ENCODE data around the gene CCM2.

The CCM2 gene

GRCh38 chr7:45089341-45089891 is 89.4 kb downstream of the CCM2 start:
- in situ Hi-C loops (cut with MboI; ENCODE audit: low sequenced_read_pairs), result no loop called here
- peak; percentile 17 to 80 for DNase-seq (ENCODE audit: low spot score in 2 of 2)
- Histone ChIP-seq H3K36me3 (replicated peaks) (no peaks in the 10 kb centered on the region), H3K4me3 (peak overlapping the region; percentile 36), H3K9me3 (no peaks in the 10 kb centered on the region), H3K27me3 (ENCODE audit: low read depth) (0 out of 2 replicates have a peak, but pooled peaks cover 4% of the 10 kb centered on the region), H3K4me1 (0 out of 2 replicates have a peak, but pooled peaks cover 6% of the 10 kb centered on the region)

- Histone ChIP-seq H3K4me3 (no peak overlapping the region), H3K27me3 (ENCODE audit: low read depth) (0 out of 2 replicates have a peak, but pooled peaks cover 4% of the 10 kb centered on the region), H3K9me3 (no peaks in the 10 kb centered on the region), H3K36me3 (replicated peaks) (no peaks in the 10 kb centered on the region), H3K4me1 (0 out of 2 replicates have a peak, but pooled peaks cover 6% of the 10 kb centered on the region)
- in situ Hi-C loops (cut with MboI; ENCODE audit: low sequenced_read_pairs), result no loop called here
- no peak for DNase-seq (ENCODE audit: low spot score in 2 of 2)
Measured at GRCh38 chr7:45092100-45092930, 92.3 kb downstream of the CCM2 start.

- H3K27me3 ChIP-seq (ENCODE audit: low read depth), result 0 out of 2 replicates have a peak, but pooled peaks cover 4% of the 10 kb centered on the region
- in situ Hi-C loops (cut with MboI; ENCODE audit: low sequenced_read_pairs), result no loop called here
- no peaks in the 10 kb centered on the region for H3K36me3 ChIP-seq (replicated peaks)
- no peak for DNase-seq (ENCODE audit: low spot score in 2 of 2)
- 0 out of 2 replicates have a peak, but pooled peaks cover 6% of the 10 kb centered on the region for H3K4me1 ChIP-seq
- H3K9me3 ChIP-seq, result no peaks in the 10 kb centered on the region
- H3K4me3 ChIP-seq, result no peak overlapping the region
Measured at GRCh38 chr7:45092931-45093235, 92.9 kb downstream of the CCM2 start.

DNA sequence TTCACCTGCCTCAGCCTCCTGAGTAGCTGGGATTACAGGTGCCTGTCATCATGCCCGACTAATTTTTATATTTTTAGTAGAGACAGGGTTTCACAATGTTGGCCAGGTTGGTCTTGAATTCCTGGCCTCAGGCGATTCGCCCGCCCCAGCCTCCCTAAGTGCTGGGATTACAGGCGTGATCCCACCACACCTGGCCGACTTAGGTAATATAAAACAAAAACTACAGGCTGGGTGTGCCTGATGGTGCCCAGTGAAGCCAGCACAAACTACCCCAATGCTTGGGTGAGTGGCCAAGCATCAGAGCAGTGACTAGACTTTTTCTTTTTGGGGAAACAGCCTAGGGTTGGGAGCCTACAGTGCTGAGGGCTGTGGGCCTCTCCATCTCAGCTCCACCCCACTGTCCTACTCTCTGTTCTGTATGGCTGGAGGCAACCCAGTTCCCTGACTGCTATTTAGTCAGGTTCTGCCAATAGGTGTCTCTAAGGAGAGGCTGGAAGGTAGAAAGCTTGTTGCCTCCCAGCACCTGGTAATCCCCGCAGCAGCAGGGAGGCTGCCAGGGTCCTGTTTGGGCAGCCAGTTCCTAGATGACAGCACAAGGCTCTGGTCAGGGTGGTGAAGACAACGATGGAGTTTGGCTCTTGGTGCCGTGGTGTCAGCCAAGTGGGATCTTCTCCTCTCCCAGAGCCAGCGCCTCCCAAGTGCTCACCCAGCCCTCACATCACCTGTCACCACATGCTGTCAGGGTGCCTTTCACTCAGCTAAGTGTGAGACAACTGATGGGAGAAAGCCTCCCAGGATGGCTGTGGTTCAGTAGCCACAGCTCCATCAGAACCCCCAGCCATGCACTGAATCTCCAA is 99.2 kb downstream of the CCM2 start:
- no peak for DNase-seq (ENCODE audit: low spot score in 2 of 2)
- no peak overlapping the region for H3K4me3 ChIP-seq
- in situ Hi-C loops (cut with MboI; ENCODE audit: low sequenced_read_pairs), result no loop called here
- H3K4me1 ChIP-seq, result no peaks in the 10 kb centered on the region
- no peaks in the 10 kb centered on the region for H3K9me3 ChIP-seq
- H3K27me3 ChIP-seq (ENCODE audit: low read depth), result no peaks in the 10 kb centered on the region
- peaks cover 53% of the 10 kb centered on the region for H3K36me3 ChIP-seq (replicated peaks)

GRCh38 chr7:45099891-45100760 is 100.1 kb downstream of the CCM2 start:
- H3K4me1 ChIP-seq, result no peaks in the 10 kb centered on the region
- in situ Hi-C loops (cut with MboI; ENCODE audit: low sequenced_read_pairs), result loop anchor here (25.0 kb wide), 2 partner anchors 263 to 513 kb away; partner anchors contain the start of genes H2AZ2 and TMED4
- H3K36me3 ChIP-seq (replicated peaks), result peaks cover 62% of the 10 kb centered on the region
- DNase-seq (ENCODE audit: low spot score in 2 of 2), result no peak
- H3K4me3 ChIP-seq, result no peak overlapping the region
- H3K9me3 ChIP-seq, result no peaks in the 10 kb centered on the region
- no peaks in the 10 kb centered on the region for H3K27me3 ChIP-seq (ENCODE audit: low read depth)

- Histone ChIP-seq H3K36me3 (replicated peaks) (peaks cover 70% of the 10 kb centered on the region), H3K4me1 (no peaks in the 10 kb centered on the region), H3K9me3 (no peaks in the 10 kb centered on the region), H3K27me3 (ENCODE audit: low read depth) (no peaks in the 10 kb centered on the region), H3K4me3 (no peak overlapping the region)
- in situ Hi-C loops (cut with MboI; ENCODE audit: low sequenced_read_pairs), result loop anchor here (25.0 kb wide), 2 partner anchors 264 to 514 kb away; partner anchors contain the start of genes H2AZ2 and TMED4
- DNase-seq (ENCODE audit: low spot score in 2 of 2), result no peak
Measured at GRCh38 chr7:45100761-45101480, 100.9 kb downstream of the CCM2 start.

DNA sequence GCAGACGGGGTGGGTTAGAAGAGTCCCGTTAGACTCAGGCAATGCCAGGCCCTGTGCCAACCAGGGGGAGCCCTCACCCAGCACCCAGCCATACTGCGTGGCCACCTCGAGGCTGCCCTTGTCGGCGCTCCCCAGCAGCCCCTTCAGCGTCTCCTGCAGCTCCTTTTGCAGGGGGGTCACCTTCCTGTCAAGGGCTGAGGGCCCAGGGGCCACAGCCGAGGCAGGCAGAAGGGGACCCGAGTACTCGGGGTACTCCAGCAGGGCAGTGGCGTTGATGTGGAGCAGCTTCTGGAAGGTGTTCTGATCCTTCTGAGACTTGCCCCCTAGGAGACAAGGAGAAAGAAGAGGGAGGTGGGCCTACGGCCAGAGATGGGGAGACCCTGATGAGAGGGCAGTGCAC is 101.7 kb downstream of the CCM2 start:
- DNase-seq (ENCODE audit: low spot score in 2 of 2), result no peak
- peaks cover 79% of the 10 kb centered on the region for H3K36me3 ChIP-seq (replicated peaks)

GRCh38 chr7:45102785-45103712 is 103.0 kb downstream of the CCM2 start:
- Histone ChIP-seq H3K27me3 (ENCODE audit: low read depth) (no peaks in the 10 kb centered on the region), H3K4me3 (no peak overlapping the region), H3K4me1 (no peaks in the 10 kb centered on the region), H3K36me3 (replicated peaks) (peaks cover 92% of the 10 kb centered on the region), H3K9me3 (no peaks in the 10 kb centered on the region)
- DNase-seq (ENCODE audit: low spot score in 2 of 2), result peak in 1 of 2 experiments; percentile 5
- in situ Hi-C loops (cut with MboI; ENCODE audit: low sequenced_read_pairs), result loop anchor here (25.0 kb wide), 2 partner anchors 266 to 516 kb away; partner anchors contain the start of genes H2AZ2 and TMED4

More for the DNA sequence above, 101.7 kb downstream of the CCM2 start:
- H3K4me3 ChIP-seq, result no peak overlapping the region
- no peaks in the 10 kb centered on the region for H3K27me3 ChIP-seq (ENCODE audit: low read depth)
- no peaks in the 10 kb centered on the region for H3K4me1 ChIP-seq
- H3K9me3 ChIP-seq, result no peaks in the 10 kb centered on the region
- in situ Hi-C loops (cut with MboI; ENCODE audit: low sequenced_read_pairs), result loop anchor here (25.0 kb wide), 2 partner anchors 264 to 514 kb away; partner anchors contain the start of genes H2AZ2 and TMED4

DNA sequence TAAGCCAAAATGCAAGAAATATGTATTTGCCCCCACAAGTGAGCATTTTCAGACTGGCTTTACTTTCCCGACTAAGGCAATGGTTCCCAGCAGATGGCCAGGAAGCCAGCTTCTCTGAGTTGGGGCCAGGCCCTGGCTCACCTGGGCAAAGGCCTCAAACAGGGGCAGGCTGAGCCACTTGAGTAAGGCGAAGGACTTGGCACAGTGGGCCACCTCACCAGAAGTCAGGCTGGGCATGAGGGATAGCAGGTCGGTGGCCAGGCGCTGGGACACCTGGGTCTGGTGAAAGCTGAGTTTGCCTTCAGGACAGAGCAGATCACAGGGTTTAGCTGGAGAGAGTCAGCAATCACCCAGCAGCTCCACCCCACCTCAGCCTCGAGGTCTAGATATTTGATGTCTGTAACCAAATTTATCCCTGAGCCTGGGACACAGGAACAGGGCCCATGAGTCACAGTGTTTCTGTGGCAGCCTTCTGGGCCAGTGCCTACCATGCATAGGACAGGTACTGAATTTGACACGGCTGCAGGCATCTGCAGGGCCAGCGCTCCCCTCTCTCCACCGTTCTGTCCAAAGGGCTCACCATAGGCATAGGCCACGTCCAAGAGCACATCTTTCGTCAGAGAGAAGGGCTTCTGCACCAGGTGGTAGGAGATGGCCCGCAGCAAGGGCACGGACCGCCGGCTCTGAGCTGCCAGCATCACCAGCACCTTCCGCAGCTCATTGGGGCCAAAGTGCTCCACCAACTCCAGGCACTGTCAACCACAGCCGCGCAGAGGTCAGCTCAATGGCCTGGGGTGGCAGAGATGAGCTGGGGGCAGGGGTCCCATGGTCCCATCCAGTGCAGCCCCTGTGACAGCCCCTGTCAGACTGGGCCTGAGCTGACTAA is 104.2 kb downstream of the CCM2 start:
- DNase-seq (ENCODE audit: low spot score in 2 of 2), result peak in 1 of 2 experiments; percentile 5
- Histone ChIP-seq H3K9me3 (no peaks in the 10 kb centered on the region), H3K27me3 (ENCODE audit: low read depth) (no peaks in the 10 kb centered on the region), H3K4me3 (no peak overlapping the region), H3K36me3 (replicated peaks) (peaks cover 100% of the 10 kb centered on the region), H3K4me1 (peaks cover under 1% of the 10 kb centered on the region; the same call in 1 of the 2 replicates)
- in situ Hi-C loops (cut with MboI; ENCODE audit: low sequenced_read_pairs), result loop anchor here (25.0 kb wide), 2 partner anchors 267 to 517 kb away; partner anchors contain the start of genes H2AZ2 and TMED4

DNA sequence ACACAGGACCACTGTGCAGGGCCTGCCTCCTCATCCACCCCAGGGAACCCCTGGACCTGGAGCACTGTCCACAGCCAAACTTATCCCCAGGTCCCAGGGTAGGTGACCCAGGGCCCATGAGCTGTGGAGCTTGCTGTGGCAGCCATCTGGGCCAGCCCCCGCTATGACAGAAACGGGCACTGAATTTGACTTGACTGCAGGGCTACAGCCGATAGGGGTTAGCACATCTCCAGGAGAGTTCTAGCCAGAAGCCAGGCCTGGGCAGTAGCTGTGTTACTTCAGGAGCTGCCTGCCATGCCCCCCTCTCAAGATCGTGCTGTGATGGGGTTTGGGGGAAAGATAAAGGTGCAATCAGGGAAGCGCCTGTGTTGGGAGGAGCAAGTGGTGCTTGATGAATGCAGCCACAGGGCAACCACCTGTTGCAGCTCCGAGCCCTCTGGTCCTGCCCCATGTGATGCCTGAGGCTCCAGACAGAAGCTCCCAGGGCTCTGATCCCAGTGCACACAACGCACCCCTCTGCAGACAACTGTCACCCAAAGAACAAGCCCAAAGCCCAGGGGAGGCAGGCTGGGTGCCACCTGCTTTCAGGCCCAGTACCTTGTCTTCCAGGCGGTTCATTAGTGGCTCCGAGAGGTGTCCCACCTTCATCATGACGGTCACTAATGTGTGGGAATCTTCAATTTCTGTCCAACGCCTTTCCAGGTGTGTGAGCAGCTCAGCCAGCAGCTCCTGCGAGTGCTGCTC is 105.0 kb downstream of the CCM2 start:
- DNase-seq (ENCODE audit: low spot score in 2 of 2), result peak in 1 of 2 experiments; percentile 5
- no peaks in the 10 kb centered on the region for H3K9me3 ChIP-seq
- in situ Hi-C loops (cut with MboI; ENCODE audit: low sequenced_read_pairs), result loop anchor here (25.0 kb wide), 2 partner anchors 268 to 518 kb away; partner anchors contain the start of genes H2AZ2 and TMED4
- no peaks in the 10 kb centered on the region for H3K27me3 ChIP-seq (ENCODE audit: low read depth)
- H3K4me3 ChIP-seq, result no peak overlapping the region
- peaks cover 96% of the 10 kb centered on the region for H3K36me3 ChIP-seq (replicated peaks)
- H3K4me1 ChIP-seq, result peaks cover 4% of the 10 kb centered on the region

Data from HAP-1 (cell line).